Panc1 (cell line): Measurements from ENCODE around the gene SARDH.

ENCODE experiments used
- CTCF ChIP-seq: fragments of 450-650 bp; IDR thresholded peaks from 2 replicates; pipeline ENCODE4 v1.5.1; 2017; ENCODE audit warnings: mild to moderate bottlenecking
- POLR2AphosphoS5 ChIP-seq: IDR thresholded peaks from 2 replicates; pipeline ENCODE4 v1.6.1; 2012; ENCODE audit warnings: mild to moderate bottlenecking, low read depth, low read length, moderate library complexity

- TF ChIP-seq CTCF (no peak), POLR2AphosphoS5 (no peak)
These were observed 35.2 kb downstream of the SARDH start for GRCh38 chr9:133702798-133703590.
